ENCODE measurements around the gene MTHFD1L. TPM values are rescaled to one million over a fixed set of nuclear protein-coding genes. Genes with fewer than 3 reads are reported as not detected.

MTHFD1L gene
- total and polyA plus RNA-seq, 3 experiments from 2014 or later = 5.8 to 108 (median 102) TPM

GRCh38 chr6:150977281-150977680 lies 111.8 kb downstream of the MTHFD1L start:
- no peak for DNase-seq
- Mint-ChIP-seq H3K4me1 (peaks cover 0 to 1% (median 0%) of the 10 kb centered on the region in 3 donors), H3K9me3 (no peaks in the 10 kb centered on the region), H3K27ac (no peak overlapping the region), H3K4me3 (no peak overlapping the region), H3K36me3 (peaks cover 2 to 17% (median 4%) of the 10 kb centered on the region in 3 donors), H3K27me3 (no peaks in the 10 kb centered on the region)
- Histone ChIP-seq H3K27me3 (ENCODE audit: insufficient read depth, low read length, poor library complexity, severe bottlenecking) (no peaks in the 10 kb centered on the region), H3K36me3 (ENCODE audit: insufficient read depth, low read length) (no peaks in the 10 kb centered on the region), H3K4me3 (ENCODE audit: low read length) (no peak overlapping the region), H3K4me1 (ENCODE audit: insufficient read depth, low read length) (no peaks in the 10 kb centered on the region), H3K27ac (ENCODE audit: low read depth, low read length) (no peak overlapping the region), H3K9me3 (ENCODE audit: low read length) (no peaks in the 10 kb centered on the region)
- ChIA-PET POLR2A (no interaction called here), CTCF (no interaction called here)

DNA sequence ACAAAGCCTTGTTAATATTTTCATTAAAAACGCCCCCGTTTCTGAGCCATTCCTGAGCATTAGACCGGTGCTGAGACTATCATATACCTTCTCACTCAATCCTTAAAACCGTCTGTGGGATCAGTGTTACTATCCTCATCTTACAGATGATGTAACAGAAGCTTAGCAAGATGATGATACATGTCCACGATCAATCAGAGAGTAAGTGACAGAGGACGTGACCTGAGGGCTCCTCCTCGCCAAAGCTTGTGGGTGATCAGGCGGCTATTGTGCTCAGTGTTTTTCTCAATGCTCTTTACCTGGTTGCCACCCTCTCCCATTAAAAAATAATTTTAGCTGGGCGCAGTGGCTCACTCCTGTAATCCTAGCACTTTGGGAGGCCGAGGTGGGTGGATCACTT lies 113.1 kb downstream of the MTHFD1L start:
- POLR2A ChIA-PET = no interaction called here
- peaks cover 2 to 9% (median 4%) of the 10 kb centered on the region in 3 donors for H3K36me3 Mint-ChIP-seq

DNA sequence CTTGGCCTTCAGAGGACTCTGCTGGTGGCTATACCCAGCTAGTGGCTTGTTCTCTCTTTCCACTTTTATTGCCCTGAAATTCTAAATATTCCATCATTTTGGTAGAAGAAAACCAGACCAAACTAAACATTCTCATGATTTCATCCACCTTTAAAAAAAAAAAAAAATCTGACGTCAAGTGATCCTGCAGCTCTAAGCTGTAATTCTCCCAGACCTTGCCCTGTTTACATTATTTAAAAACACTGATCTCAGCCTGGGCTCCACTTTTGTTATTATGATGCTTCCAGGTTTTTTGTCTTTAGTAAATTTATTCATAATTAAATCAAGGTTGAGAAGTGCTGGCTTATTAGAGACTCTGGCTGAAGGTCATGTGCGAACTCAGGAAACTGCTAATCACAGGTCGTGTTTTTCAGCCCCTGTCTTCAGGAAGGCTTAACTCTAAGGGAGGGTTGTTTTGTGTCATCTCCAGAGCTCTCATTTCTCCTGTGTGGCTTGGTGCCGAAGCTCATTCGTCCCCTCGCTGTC lies 114.4 kb downstream of the MTHFD1L start:
- no peaks in the 10 kb centered on the region for H3K4me1 ChIP-seq (ENCODE audit: insufficient read depth, low read length)
- H3K9me3 ChIP-seq (ENCODE audit: low read length) = no peaks in the 10 kb centered on the region
- Mint-ChIP-seq H3K4me3 (no peak overlapping the region), H3K9me3 (no peaks in the 10 kb centered on the region), H3K27ac (no peak overlapping the region), H3K36me3 (peaks cover 0 to 3% (median 0%) of the 10 kb centered on the region in 3 donors), H3K27me3 (no peaks in the 10 kb centered on the region), H3K4me1 (peaks cover 0 to 1% (median 0%) of the 10 kb centered on the region in 3 donors)
- H3K36me3 ChIP-seq (ENCODE audit: insufficient read depth, low read length) = no peaks in the 10 kb centered on the region
- no peak for DNase-seq
- H3K27me3 ChIP-seq (ENCODE audit: insufficient read depth, low read length, poor library complexity, severe bottlenecking) = no peaks in the 10 kb centered on the region
- ChIA-PET CTCF (no interaction called here), POLR2A (no interaction called here)
- H3K27ac ChIP-seq (ENCODE audit: low read depth, low read length) = no peak overlapping the region
- no peak overlapping the region for H3K4me3 ChIP-seq (ENCODE audit: low read length)

More for the DNA sequence above, 113.1 kb downstream of the MTHFD1L start:
- Mint-ChIP-seq H3K27ac (no peak overlapping the region), H3K4me1 (peaks cover 0 to 1% (median 0%) of the 10 kb centered on the region in 3 donors), H3K4me3 (no peak overlapping the region), H3K9me3 (no peaks in the 10 kb centered on the region), H3K27me3 (no peaks in the 10 kb centered on the region)
- no peak for DNase-seq
- H3K36me3 ChIP-seq (ENCODE audit: insufficient read depth, low read length) = no peaks in the 10 kb centered on the region
- H3K4me3 ChIP-seq (ENCODE audit: low read length) = no peak overlapping the region
- no peaks in the 10 kb centered on the region for H3K9me3 ChIP-seq (ENCODE audit: low read length)
- no peak overlapping the region for H3K27ac ChIP-seq (ENCODE audit: low read depth, low read length)
- H3K4me1 ChIP-seq (ENCODE audit: insufficient read depth, low read length) = no peaks in the 10 kb centered on the region
- CTCF ChIA-PET = interaction anchor here (1.1 kb wide), 1 partner anchor 10 kb away, joined by 3 read pairs; no protein-coding TSS in a partner anchor
- no peaks in the 10 kb centered on the region for H3K27me3 ChIP-seq (ENCODE audit: insufficient read depth, low read length, poor library complexity, severe bottlenecking)

DNA sequence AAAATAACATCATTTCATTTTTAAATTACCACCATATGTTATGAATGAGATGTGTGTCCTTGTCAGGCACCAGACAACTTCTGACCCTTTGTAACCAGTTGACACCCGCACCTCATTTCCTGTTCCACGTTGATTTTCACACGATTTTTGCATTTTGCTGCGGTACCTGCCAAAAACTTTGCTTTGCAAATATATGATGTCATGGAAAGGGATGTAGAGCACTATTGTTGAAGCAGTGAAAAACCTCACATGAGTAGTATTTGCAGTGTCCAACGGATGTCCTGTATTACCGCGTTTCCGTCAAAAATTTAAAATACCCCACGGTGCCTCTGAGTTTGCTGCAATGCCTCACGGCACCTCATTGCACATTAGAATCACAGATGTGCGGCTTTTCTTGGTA lies 115.6 kb downstream of the MTHFD1L start:
- H3K27ac ChIP-seq (ENCODE audit: low read depth, low read length) = no peak overlapping the region
- no peaks in the 10 kb centered on the region for H3K36me3 ChIP-seq (ENCODE audit: insufficient read depth, low read length)
- CTCF ChIA-PET = no interaction called here
- Mint-ChIP-seq H3K4me1 (peaks cover 0 to 5% (median 1%) of the 10 kb centered on the region in 3 donors), H3K27ac (peak overlapping the region in 1 of 8 donors; percentile 21), H3K4me3 (no peak overlapping the region), H3K9me3 (no peaks in the 10 kb centered on the region), H3K27me3 (no peaks in the 10 kb centered on the region), H3K36me3 (peaks cover 0 to 3% (median 0%) of the 10 kb centered on the region in 3 donors)
- no peaks in the 10 kb centered on the region for H3K9me3 ChIP-seq (ENCODE audit: low read length)
- no peaks in the 10 kb centered on the region for H3K27me3 ChIP-seq (ENCODE audit: insufficient read depth, low read length, poor library complexity, severe bottlenecking)
- no peak for DNase-seq
- H3K4me1 ChIP-seq (ENCODE audit: insufficient read depth, low read length) = no peaks in the 10 kb centered on the region
- H3K4me3 ChIP-seq (ENCODE audit: low read length) = no peak overlapping the region
- POLR2A ChIA-PET = no interaction called here

- no peak overlapping the region for H3K27ac ChIP-seq (ENCODE audit: low read depth, low read length)
- POLR2A ChIA-PET = no interaction called here
- H3K4me1 ChIP-seq (ENCODE audit: insufficient read depth, low read length) = no peaks in the 10 kb centered on the region
- no peaks in the 10 kb centered on the region for H3K9me3 Mint-ChIP-seq
- no peaks in the 10 kb centered on the region for H3K9me3 ChIP-seq (ENCODE audit: low read length)
- no peak for DNase-seq
- peaks cover 0 to 6% (median 1%) of the 10 kb centered on the region in 3 donors for H3K4me1 Mint-ChIP-seq
- H3K36me3 Mint-ChIP-seq = peaks cover 0 to 3% (median 0%) of the 10 kb centered on the region in 3 donors
- H3K27ac Mint-ChIP-seq = no peak overlapping the region
- H3K36me3 ChIP-seq (ENCODE audit: insufficient read depth, low read length) = no peaks in the 10 kb centered on the region
- CTCF ChIA-PET = no interaction called here
- no peak overlapping the region for H3K4me3 ChIP-seq (ENCODE audit: low read length)
- H3K27me3 Mint-ChIP-seq = no peaks in the 10 kb centered on the region
- no peak overlapping the region for H3K4me3 Mint-ChIP-seq
- H3K27me3 ChIP-seq (ENCODE audit: insufficient read depth, low read length, poor library complexity, severe bottlenecking) = no peaks in the 10 kb centered on the region
Observed at GRCh38 chr6:150981669-150982068, 116.2 kb downstream of the MTHFD1L start.

DNA sequence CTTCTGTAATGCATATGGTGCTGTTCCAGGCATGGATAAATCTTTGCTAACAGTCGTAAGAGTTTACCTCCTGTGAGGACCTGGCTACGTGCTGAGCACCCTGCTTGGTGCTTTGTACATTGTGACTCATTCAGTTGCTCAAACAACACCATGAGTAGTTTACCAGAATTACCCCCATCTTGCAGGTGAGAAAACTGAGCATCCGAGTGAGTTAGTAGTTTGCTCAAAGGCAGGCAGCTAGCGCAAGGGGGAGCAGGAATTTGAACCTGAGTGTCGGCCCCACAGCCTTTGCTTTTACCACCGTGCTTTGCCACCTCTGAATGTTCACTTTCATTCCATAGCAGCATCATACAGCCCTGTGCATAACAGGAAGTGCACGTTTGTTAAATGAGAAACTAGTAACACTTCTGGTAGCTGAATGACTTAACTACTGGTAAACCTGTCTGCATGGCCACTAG lies 121.9 kb downstream of the MTHFD1L start:
- Histone ChIP-seq H3K27ac (ENCODE audit: low read depth, low read length) (no peak overlapping the region), H3K4me3 (ENCODE audit: low read length) (peak overlapping the region; percentile 14), H3K36me3 (ENCODE audit: insufficient read depth, low read length) (no peaks in the 10 kb centered on the region), H3K27me3 (ENCODE audit: insufficient read depth, low read length, poor library complexity, severe bottlenecking) (no peaks in the 10 kb centered on the region), H3K4me1 (ENCODE audit: insufficient read depth, low read length) (peaks cover 10% of the 10 kb centered on the region), H3K9me3 (ENCODE audit: low read length) (no peaks in the 10 kb centered on the region)
- Mint-ChIP-seq H3K27me3 (no peaks in the 10 kb centered on the region), H3K27ac (peak overlapping the region; percentile 33 to 95 (median 88)), H3K4me1 (peaks cover 9 to 20% (median 9%) of the 10 kb centered on the region in 3 donors), H3K4me3 (peak overlapping the region; percentile 3 to 87 (median 81)), H3K36me3 (peaks cover 0 to 5% (median 0%) of the 10 kb centered on the region in 3 donors), H3K9me3 (no peaks in the 10 kb centered on the region)
- peak in 3 of 5 donors; percentile 21 to 63 (median 31) for DNase-seq
- ChIA-PET CTCF (interaction anchor here (1.2 kb wide), 1 partner anchor 337 kb away, joined by 4 read pairs; no protein-coding TSS in a partner anchor), POLR2A (no interaction called here)

DNA sequence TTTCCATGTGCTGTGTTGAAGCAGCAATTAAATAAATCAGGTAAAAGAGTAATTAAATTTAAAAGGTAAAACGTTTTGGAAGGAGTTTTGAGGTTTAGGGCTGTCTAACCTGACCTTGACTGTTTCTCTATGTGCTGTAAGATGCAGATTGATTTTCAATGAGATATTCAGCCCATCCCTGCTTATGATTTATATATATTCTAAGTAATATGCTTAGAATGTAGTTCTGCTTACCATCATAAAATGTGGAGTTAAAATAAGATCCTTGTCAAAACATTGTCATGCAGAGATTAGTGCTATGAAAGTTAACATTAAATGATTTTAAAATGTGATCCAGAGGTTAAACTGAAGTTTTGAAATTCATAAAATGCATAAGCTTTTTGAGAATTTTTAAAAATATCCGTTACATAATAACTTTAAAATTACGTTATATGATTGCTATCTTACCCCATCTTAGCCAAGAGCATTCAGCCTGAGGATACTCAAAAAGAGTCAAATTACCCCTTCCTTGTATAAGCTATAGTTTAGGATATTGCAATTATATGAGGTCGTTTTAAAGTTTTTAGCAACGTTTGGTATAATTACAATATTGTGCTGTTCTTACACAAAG lies 122.5 kb downstream of the MTHFD1L start:
- Histone ChIP-seq H3K4me1 (ENCODE audit: insufficient read depth, low read length) (peaks cover 10% of the 10 kb centered on the region), H3K36me3 (ENCODE audit: insufficient read depth, low read length) (no peaks in the 10 kb centered on the region), H3K9me3 (ENCODE audit: low read length) (no peaks in the 10 kb centered on the region), H3K4me3 (ENCODE audit: low read length) (no peak overlapping the region), H3K27ac (ENCODE audit: low read depth, low read length) (no peak overlapping the region), H3K27me3 (ENCODE audit: insufficient read depth, low read length, poor library complexity, severe bottlenecking) (no peaks in the 10 kb centered on the region)
- H3K4me3 Mint-ChIP-seq = peak overlapping the region in 5 of 7 donors; percentile 76 to 87 (median 81)
- ChIA-PET CTCF (interaction anchor here (0.8 to 1.2 kb wide), 3 partner anchors 10 to 336 kb away, joined by 3 to 4 read pairs (median 3); no protein-coding TSS in a partner anchor), POLR2A (no interaction called here)
- peak overlapping the region in 5 of 8 donors; percentile 33 to 93 (median 89) for H3K27ac Mint-ChIP-seq
- H3K36me3 Mint-ChIP-seq = peaks cover 0 to 5% (median 0%) of the 10 kb centered on the region in 3 donors
- peaks cover 9 to 20% (median 9%) of the 10 kb centered on the region in 3 donors for H3K4me1 Mint-ChIP-seq
- no peaks in the 10 kb centered on the region for H3K27me3 Mint-ChIP-seq
- H3K9me3 Mint-ChIP-seq = no peaks in the 10 kb centered on the region
- DNase-seq = no peak

GRCh38 chr6:150991487-150991886 lies 126.0 kb downstream of the MTHFD1L start:
- no peak overlapping the region for H3K27ac ChIP-seq (ENCODE audit: low read depth, low read length)
- H3K4me1 Mint-ChIP-seq = peaks cover 9 to 14% (median 9%) of the 10 kb centered on the region in 3 donors
- H3K4me3 Mint-ChIP-seq = no peak overlapping the region
- DNase-seq = no peak
- no peaks in the 10 kb centered on the region for H3K27me3 ChIP-seq (ENCODE audit: insufficient read depth, low read length, poor library complexity, severe bottlenecking)
- ChIA-PET CTCF (no interaction called here), POLR2A (no interaction called here)
- no peak overlapping the region for H3K4me3 ChIP-seq (ENCODE audit: low read length)
- H3K36me3 Mint-ChIP-seq = peaks cover 0 to 10% (median 5%) of the 10 kb centered on the region in 3 donors
- H3K4me1 ChIP-seq (ENCODE audit: insufficient read depth, low read length) = peaks cover 10% of the 10 kb centered on the region
- no peak overlapping the region for H3K27ac Mint-ChIP-seq
- no peaks in the 10 kb centered on the region for H3K27me3 Mint-ChIP-seq
- no peaks in the 10 kb centered on the region for H3K36me3 ChIP-seq (ENCODE audit: insufficient read depth, low read length)
- no peaks in the 10 kb centered on the region for H3K9me3 Mint-ChIP-seq
- H3K9me3 ChIP-seq (ENCODE audit: low read length) = no peaks in the 10 kb centered on the region

Measured in CD8-positive, alpha-beta memory T cell (primary cell).